WTC11 (cell line): Measurements from ENCODE around the gene EPHB3.

Source experiments
- CTCF ChIP-seq: fragments of 200-600 bp; IDR thresholded peaks from 2 replicates; pipeline ENCODE4 v1.8.0; 2022; ENCODE audit warnings: antibody characterized with exemption
- ELF4 ChIP-seq: sonication (generic); formaldehyde crosslinking; IDR thresholded peaks from 2 replicates; pipeline ENCODE4 v1.8.1; 2022; ENCODE audit warnings: low read depth, mild to moderate bottlenecking, moderate library complexity, missing genetic modification reagents
- IRF1 ChIP-seq: sonication (generic); formaldehyde crosslinking; IDR thresholded peaks from 2 replicates; pipeline ENCODE4 v1.8.0; 2023; ENCODE audit warnings: missing genetic modification reagents
- TP53 ChIP-seq: sonication (generic); formaldehyde crosslinking; IDR thresholded peaks from 2 replicates; pipeline ENCODE4 v1.8.1; 2023; ENCODE audit warnings: mild to moderate bottlenecking, missing genetic modification reagents
- ZNF425 ChIP-seq: fragments of 250-450 bp; sonication (Bioruptor Pico); conservative IDR thresholded peaks from 2 replicates; pipeline ENCODE4 v1.9.0; 2021; ENCODE audit warnings: mild to moderate bottlenecking
- TF ChIP-seq, protein P1 (sequence below): sonication (generic); formaldehyde crosslinking; IDR thresholded peaks from 2 replicates; pipeline ENCODE4 v1.8.0; 2022; ENCODE audit warnings: mild to moderate bottlenecking, missing genetic modification reagents
- TF ChIP-seq, protein P2 (sequence below): sonication (generic); formaldehyde crosslinking; conservative IDR thresholded peaks from 2 replicates; pipeline ENCODE4 v1.8.1; 2022; ENCODE audit warnings: mild to moderate bottlenecking, missing genetic modification reagents

- TF ChIP-seq, protein P1, sequence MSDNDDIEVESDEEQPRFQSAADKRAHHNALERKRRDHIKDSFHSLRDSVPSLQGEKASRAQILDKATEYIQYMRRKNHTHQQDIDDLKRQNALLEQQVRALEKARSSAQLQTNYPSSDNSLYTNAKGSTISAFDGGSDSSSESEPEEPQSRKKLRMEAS (CRISPR knock-in tag) = no peak
- TF ChIP-seq TP53 (CRISPR knock-in tag) (no peak), CTCF (no peak), ZNF425 (CRISPR knock-in tag) (no peak), ELF4 (CRISPR knock-in tag) (no peak), IRF1 (CRISPR knock-in tag) (no peak)
- TF ChIP-seq, protein P2, sequence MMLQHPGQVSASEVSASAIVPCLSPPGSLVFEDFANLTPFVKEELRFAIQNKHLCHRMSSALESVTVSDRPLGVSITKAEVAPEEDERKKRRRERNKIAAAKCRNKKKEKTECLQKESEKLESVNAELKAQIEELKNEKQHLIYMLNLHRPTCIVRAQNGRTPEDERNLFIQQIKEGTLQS (CRISPR knock-in tag) = no peak
Measured at GRCh38 chr3:184560531-184560930, 1.1 kb upstream of the EPHB3 start.
